WERI-Rb-1 (cell line): ENCODE data around the gene NPAS2.

Source experiments
- DNase-seq: peaks from one replicate; pipeline ENCODE4 v3.0.0-alpha.2; 2020
- H3K27ac ChIP-seq: fragments of 250-450 bp; sonication (Bioruptor Pico); 2 replicates; pipeline ENCODE4 v1.5.1; 2020; ENCODE audit warnings: mild to moderate bottlenecking, moderate library complexity
- H3K27me3 ChIP-seq: fragments of 250-450 bp; sonication (Bioruptor Pico); 2 replicates; pipeline ENCODE4 v1.5.1; 2021; ENCODE audit warnings: mild to moderate bottlenecking, low read depth, moderate library complexity; ENCODE audit not compliant: insufficient read depth, severe bottlenecking
- H3K36me3 ChIP-seq: fragments of 250-450 bp; sonication (Bioruptor Pico); 2 replicates; pipeline ENCODE4 v1.5.1; 2020; ENCODE audit warnings: mild to moderate bottlenecking, moderate library complexity
- H3K4me3 ChIP-seq: 2 replicates; pipeline ENCODE4 v1.5.1; 2011; ENCODE audit warnings: low read depth, mild to moderate bottlenecking, control low read depth, low read length
- H3K9me3 ChIP-seq: fragments of 250-450 bp; sonication (Bioruptor Pico); 2 replicates; pipeline ENCODE4 v1.5.1; 2021; ENCODE audit warnings: mild to moderate bottlenecking, moderate library complexity; ENCODE audit not compliant: severe bottlenecking
- TF ChIP-seq, protein P1 (sequence below): IDR thresholded peaks from 2 replicates; pipeline ENCODE4 v1.5.1; 2011; ENCODE audit warnings: low read depth, mild to moderate bottlenecking, control low read depth, inconsistent platforms, low read length

The NPAS2 gene

DNA sequence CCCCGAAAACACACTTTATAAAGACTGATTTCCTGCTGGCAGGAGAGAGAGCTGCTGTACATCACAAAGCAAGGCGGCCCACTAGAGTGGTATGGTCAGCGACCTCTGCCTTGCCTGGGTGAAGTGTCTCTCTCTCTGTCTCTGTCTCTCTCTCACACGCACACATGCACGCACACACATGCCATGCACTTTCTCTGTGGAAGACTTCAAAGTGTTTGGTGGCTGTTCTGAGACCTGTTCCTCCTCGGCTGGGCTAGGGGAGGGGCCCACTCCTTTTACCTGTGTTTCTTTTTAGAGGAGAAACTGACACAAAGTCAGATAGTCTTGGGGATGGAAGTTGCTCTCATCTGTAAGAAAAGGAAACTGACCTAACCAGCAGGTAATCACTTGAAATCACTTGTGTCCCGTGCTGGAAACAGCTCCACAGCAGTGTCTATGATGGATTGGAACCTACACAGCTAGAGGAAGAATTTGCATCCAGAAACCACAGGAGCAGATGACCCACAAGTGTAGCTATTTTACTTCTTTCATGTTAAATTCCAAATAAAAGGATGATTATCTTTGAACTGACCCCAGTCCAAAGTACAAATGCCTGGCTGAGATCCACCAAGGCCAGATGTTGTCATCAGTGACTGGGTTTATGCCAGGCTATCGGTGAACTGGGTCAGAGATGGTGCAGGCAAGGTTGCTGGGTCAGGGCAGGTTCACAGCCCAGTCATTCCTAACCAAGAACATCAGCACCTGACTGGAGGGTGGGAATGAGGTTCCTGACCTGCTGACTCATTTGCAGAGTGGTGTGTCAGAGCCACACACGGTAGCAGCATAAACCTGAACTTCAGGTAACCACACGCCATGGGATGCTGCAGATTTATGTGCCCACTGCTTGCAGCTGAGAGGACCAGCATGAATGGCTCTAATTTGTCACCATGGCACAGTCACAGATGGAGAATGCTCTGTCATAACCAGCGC lies 63.0 kb downstream of the NPAS2 start:
- Histone ChIP-seq H3K27ac (no peak overlapping the region), H3K36me3 (no peaks in the 10 kb centered on the region), H3K4me3 (no peak overlapping the region), H3K27me3 (peaks cover 7% of the 10 kb centered on the region), H3K9me3 (no peaks in the 10 kb centered on the region)
- DNase-seq = no peak
- TF ChIP-seq, protein P1, sequence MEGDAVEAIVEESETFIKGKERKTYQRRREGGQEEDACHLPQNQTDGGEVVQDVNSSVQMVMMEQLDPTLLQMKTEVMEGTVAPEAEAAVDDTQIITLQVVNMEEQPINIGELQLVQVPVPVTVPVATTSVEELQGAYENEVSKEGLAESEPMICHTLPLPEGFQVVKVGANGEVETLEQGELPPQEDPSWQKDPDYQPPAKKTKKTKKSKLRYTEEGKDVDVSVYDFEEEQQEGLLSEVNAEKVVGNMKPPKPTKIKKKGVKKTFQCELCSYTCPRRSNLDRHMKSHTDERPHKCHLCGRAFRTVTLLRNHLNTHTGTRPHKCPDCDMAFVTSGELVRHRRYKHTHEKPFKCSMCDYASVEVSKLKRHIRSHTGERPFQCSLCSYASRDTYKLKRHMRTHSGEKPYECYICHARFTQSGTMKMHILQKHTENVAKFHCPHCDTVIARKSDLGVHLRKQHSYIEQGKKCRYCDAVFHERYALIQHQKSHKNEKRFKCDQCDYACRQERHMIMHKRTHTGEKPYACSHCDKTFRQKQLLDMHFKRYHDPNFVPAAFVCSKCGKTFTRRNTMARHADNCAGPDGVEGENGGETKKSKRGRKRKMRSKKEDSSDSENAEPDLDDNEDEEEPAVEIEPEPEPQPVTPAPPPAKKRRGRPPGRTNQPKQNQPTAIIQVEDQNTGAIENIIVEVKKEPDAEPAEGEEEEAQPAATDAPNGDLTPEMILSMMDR = no peak

GRCh38 chr2:100884145-100884621 lies 64.2 kb downstream of the NPAS2 start:
- H3K4me3 ChIP-seq = no peak overlapping the region
- no peaks in the 10 kb centered on the region for H3K36me3 ChIP-seq
- H3K27me3 ChIP-seq = peaks cover 5% of the 10 kb centered on the region
- no peaks in the 10 kb centered on the region for H3K9me3 ChIP-seq
- no peak for DNase-seq
- TF ChIP-seq, protein P1 = no peak
- no peak overlapping the region for H3K27ac ChIP-seq

DNA sequence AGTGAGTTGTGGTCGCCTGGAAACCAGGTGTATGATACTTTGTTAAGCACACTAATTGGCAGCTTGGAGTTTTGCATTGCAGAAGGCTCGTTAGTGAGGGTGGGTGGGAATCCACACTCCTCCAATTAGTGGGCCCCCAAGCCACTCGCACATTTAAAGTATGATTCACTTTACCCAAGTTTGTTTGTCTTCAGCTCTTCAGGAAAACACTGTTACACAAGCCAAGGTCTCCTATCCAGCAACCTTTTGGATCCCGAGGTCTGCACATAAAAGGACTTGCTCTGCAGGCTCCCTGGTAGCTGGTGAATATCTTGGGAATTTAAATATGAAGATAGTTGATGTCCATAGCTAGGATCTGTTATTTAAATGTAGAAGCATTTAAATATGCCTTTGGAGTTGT lies 66.1 kb downstream of the NPAS2 start:
- Histone ChIP-seq H3K27me3 (peaks cover 3% of the 10 kb centered on the region), H3K27ac (no peak overlapping the region), H3K4me3 (no peak overlapping the region), H3K36me3 (no peaks in the 10 kb centered on the region), H3K9me3 (no peaks in the 10 kb centered on the region)
- TF ChIP-seq, protein P1 = no peak
- DNase-seq = no peak

- Histone ChIP-seq H3K36me3 (no peaks in the 10 kb centered on the region), H3K27ac (no peak overlapping the region), H3K4me3 (no peak overlapping the region), H3K27me3 (peaks cover 3% of the 10 kb centered on the region), H3K9me3 (no peaks in the 10 kb centered on the region)
- no peak for DNase-seq
- TF ChIP-seq, protein P1 = no peak
Measured at GRCh38 chr2:100887039-100887578, 67.2 kb downstream of the NPAS2 start.

GRCh38 chr2:100887713-100888495 lies 68.0 kb downstream of the NPAS2 start:
- H3K9me3 ChIP-seq = no peaks in the 10 kb centered on the region
- TF ChIP-seq, protein P1 = no peak
- H3K36me3 ChIP-seq = no peaks in the 10 kb centered on the region
- no peak overlapping the region for H3K27ac ChIP-seq
- no peak overlapping the region for H3K4me3 ChIP-seq
- H3K27me3 ChIP-seq = peaks cover 3% of the 10 kb centered on the region
- no peak for DNase-seq
